Measurements from ENCODE around the gene SMCO2.

The SMCO2 gene

GRCh38 chr12:27455589-27455988 lies 9.1 kb downstream of the SMCO2 start:
- DNase-seq, result no peak

- no peak for DNase-seq
Measured at GRCh38 chr12:27456618-27457017, 10.1 kb downstream of the SMCO2 start.

- no peak for DNase-seq
Measured at GRCh38 chr12:27460471-27460978, 14.0 kb downstream of the SMCO2 start.

- DNase-seq, result no peak
Measured at GRCh38 chr12:27462151-27462694, 15.7 kb downstream of the SMCO2 start.

DNA sequence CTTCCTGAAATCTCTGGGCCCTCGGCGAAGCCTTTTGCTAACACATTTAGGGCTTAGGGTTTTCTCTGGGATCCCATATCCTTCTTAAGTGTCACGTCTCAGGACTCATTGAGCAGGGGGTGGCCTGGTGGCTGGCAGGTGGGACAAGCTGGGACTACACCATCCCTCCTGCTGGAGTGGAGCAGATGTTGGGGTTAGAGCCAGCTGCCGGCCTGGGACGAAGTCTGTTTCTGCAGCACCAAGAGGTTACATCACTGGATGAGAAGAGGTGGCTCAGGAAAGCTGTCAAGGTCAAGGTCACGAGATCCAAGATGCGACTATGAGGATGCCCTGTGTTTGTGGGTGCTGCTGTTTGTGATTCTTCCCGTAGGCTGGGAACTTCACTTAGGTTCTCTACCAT lies 16.3 kb downstream of the SMCO2 start:
- no peak for DNase-seq

DNA sequence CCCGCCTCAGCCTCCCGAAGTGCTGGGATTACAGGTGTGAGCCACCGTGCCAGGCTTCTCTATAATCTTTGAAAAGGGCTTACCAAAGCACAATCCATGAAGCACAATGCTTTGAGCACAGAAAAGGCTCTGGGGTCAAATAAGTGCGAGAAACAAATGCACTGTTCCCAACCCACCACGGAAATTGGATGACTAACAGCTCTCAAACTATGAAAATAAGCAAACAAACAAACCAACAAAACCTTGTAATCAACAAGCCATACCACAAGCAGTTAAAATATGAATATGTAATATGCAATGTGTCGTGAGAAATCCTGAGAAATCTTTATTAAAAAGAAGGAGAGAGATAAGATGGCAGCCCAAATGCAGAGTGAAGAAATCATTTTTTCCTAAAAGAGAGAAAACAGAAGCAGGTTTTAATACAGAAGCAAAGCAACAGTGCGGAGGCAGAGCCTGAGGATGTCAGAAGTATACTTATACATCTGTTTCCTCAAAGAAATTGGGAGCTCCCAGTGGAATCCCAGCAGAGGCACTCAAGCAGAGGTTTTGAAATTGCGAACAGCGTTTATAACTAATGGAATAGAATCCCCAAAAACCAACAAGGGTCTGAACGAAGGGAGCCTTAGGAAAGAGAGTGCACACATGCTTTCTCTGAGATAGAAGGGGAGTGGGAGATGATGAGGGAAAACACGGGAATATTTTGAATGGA lies 17.1 kb downstream of the SMCO2 start:
- no peak for DNase-seq

DNA sequence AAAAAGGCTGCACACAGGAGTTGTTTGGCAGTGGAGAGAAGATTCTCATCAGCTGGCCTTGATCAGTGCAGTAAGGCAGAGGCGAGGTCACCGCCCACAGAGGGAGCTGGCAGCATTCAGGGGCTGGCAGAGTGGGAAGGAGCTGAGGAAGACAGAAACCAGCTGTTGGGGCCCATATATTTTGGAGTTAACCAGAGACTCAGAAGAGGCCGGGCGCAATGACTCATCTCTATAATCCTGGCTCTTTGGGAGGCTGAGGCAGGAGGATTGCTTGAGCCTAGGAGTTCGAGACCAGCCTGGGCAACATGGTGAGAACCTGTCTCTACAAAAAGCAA lies 17.7 kb downstream of the SMCO2 start:
- no peak for DNase-seq

DNA sequence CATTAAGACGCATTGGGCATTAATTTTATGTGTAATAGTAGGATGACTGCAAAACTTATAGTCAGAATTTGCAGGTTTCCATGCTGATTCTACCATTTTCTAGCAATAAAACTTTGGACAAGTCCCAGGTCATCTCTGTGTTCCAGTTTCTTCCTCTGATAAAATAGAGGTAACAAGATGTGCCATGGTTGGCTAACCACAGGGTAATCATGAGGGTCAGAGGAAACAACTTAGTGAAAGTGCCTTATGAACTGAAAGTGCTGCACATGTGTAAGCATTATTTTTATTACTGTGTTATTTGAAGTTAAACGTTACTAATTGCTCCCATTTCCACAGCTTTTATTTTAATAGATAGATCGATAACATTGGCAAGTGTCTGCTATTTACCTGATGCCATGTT lies 21.1 kb downstream of the SMCO2 start:
- DNase-seq, result no peak

GRCh38 chr12:27468241-27468640 lies 21.7 kb downstream of the SMCO2 start:
- DNase-seq, result no peak

GRCh38 chr12:27469176-27469736 lies 22.7 kb downstream of the SMCO2 start:
- no peak for DNase-seq

DNA sequence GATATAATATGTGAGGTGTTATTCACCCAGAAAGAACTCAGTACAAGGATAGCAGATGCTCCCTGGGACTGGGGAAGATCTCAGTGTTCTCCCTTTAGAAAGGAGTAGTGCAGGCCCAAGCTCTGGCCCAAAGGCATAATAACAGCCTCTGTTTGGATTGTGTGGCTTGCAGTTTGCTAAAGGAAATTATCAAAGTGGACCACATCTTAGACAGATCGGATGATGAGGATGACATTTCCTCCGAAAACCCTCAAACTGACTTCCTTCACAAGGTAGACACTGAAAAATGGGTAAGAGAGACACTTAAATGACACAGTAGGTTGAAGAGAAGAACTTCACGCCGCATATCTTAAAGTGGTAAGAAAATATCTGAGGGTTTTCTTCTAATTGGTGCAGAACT lies 26.1 kb downstream of the SMCO2 start:
- DNase-seq, result no peak

DNA sequence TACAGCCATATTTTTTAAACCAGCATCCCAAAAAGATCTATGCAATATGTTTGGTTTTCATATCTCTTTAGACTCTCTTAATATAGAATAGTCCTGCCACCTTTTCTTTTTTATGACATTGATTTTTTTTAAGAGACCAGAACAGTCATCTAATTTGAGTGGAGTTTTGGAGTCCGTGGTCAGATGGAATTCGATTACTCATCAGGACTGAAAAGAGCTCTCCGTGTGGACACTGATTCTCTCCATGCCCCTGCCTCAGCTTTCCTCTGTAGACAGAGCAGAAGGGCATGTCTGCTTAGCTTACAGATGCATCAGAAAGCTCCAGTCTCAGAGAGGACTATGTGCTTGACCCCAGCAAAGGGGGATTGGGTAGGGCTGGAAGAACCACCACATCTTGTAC lies 27.8 kb downstream of the SMCO2 start:
- DNase-seq, result no peak

DNA sequence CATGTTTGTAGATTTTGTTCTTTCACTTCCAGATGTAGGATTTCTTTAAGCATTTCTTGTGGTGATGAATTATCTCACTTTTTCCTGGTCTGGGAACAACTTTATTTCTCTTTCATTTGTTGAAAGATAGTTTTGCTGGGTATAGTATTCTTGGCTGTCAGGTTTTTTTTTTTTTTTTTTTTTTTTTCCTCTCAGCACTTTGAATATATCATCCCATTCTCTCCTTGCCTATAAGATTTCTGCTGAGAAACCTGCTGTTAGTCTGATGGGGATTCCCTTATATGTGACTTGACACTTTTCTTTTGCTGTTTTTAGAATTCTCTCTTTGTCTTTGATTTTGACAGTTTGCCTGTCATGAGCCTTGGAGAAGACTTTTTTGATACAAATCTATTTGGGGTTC lies 30.5 kb downstream of the SMCO2 start:
- no peak for DNase-seq

- DNase-seq, result no peak
Measured at GRCh38 chr12:27478949-27479348, 32.4 kb downstream of the SMCO2 start.

DNA sequence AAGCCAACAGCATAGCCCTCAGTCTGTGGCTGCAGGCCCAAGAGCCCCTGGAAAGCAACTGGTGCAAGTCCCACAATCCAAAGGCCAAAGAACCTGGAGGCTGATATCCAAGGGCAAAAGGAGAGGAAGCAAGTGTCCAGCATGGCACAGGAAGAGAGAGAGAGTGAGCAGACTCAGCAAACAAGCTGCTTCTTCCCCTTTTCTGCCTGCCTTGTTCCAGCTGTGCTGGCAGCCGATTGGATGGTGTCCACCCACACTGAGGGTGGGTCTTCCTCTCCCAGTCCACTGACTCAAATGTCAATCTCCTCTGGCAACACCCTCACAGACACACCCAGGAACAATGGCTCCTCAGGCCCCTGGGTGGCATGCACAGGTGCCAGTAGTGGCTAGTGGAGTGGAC lies 33.5 kb downstream of the SMCO2 start:
- no peak for DNase-seq

- no peak for DNase-seq
Measured at GRCh38 chr12:27486961-27487360, 40.4 kb downstream of the SMCO2 start.

DNA sequence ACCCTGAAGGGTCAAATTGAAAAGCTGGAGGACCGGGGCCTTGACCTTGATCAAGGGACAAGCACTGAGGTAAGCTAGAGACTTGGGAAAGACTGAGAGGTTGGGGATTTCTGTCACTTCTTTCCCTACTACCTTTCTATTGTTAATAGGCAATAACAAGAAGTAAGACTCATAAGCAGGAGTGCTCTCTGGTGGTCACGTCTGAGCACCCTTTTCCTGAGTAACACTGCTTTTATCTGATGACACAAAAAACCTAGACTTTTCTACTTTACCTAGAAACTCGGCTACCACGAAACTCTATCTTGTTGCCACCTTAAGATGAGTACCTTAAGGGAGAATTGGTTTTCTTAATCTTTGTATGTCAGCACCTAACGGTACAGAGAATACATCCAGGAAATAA lies 41.9 kb downstream of the SMCO2 start:
- no peak for DNase-seq

DNA sequence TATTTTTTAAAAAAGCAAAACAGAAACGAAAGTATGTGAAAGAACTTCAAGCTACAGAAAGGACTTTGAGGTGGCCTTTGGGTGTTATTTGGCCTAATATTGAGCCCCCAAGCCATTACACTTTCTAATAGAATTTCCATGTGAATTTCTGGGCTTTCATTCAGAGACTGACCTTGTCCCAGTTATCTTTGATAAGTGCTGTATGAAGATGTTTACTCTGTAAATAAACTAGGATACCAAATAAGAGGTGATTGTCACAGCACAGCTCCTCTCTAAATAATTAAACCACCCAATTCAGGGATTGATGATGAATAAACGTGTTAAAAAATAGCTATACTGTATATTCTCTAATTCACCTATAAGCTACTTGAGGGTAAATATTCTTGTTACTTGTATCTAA lies 44.7 kb downstream of the SMCO2 start:
- no peak for DNase-seq

DNA sequence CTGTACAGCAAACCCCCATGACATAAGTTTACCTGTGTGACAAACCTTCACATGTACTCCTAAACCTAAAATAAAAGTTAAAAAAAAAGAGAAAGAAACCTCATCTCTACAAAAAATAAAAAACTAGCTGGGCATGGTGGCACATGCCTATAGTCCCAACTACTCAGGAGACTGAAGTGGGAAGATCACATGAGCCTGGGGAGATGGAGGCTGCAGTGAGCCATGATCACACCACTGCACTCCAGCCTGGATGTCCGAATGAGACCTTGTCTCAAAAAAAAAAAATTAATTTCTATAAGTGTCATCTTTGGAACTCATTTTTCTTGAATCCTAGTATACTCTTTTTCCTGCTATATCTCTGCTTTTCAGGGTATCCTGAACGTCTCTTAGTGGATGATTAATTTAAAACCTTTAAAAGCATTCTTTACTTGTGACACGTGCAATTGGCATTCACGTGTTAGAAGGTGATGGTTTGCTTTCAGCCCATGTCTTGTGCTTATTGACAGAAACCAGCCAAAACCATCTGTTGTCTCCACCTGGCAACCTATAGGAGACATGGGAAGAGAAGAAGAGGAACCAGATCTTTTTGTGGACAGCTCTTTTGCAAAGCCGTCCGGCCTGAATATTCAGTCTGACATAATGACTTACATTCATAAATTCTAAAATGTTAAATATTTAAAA lies 46.9 kb downstream of the SMCO2 start:
- DNase-seq, result no peak

DNA sequence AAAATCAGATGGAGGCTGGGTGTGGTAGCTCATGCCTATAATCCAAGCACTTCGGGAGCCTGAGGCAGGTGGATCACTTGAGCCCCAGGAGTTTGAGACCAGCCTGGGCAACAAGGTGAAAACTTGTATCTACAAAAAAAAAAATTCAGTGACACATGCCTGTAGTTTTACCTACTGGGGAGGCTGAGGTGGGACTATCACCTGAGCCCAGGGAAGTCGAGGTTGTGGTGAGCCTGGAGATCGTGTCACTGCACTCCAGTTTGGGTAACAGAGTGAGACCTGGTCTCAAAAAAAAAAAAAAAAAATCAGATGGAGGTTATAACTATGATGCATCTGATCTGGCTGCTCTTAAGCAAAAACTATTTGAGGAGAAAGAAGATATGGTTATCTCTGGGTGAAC lies 50.9 kb downstream of the SMCO2 start:
- DNase-seq, result no peak

DNA sequence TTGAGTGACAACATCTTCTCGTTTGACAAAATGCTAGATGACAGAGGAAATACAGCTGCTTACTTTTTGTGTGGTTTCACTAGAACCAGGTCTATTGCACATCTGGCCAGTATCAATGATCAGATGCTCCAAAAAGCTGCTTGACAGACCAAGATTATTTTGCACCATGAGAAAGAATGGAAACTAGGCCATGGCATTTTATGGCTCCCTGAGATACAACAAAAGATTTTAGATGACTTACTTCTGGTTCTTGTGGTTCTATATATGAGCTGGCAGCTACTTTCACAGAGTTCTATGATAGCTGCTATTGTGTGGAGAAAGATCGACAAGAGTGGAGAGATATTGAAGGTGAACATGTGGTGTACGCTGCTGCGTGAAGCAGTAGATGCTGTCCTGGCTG lies 51.6 kb downstream of the SMCO2 start:
- no peak for DNase-seq

GRCh38 chr12:27498761-27499160 lies 52.2 kb downstream of the SMCO2 start:
- DNase-seq, result no peak

- DNase-seq, result no peak
Measured at GRCh38 chr12:27499377-27499776, 52.8 kb downstream of the SMCO2 start.

GRCh38 chr12:27500546-27500945 lies 54.0 kb downstream of the SMCO2 start:
- no peak for DNase-seq

Measured in CD4-positive, alpha-beta T cell treated with Interleukin-10 for 1 hour (primary cell).